Epithelial cell of esophagus (primary cell): ENCODE results near the gene LRRTM1.

Source experiments
- DNase-seq: peaks from one replicate; pipeline ENCODE4 v3.0.0; 2010; ENCODE audit warnings: low read depth
- H3K4me3 ChIP-seq: 2 replicates; pipeline ENCODE4 v1.5.1; 2011; ENCODE audit warnings: mild to moderate bottlenecking, low read length, control low read depth
- TF ChIP-seq, protein P1 (sequence below): IDR thresholded peaks from 2 replicates; pipeline ENCODE4 v1.5.1; 2011; ENCODE audit warnings: low read depth, mild to moderate bottlenecking, low read length, control low read depth, inconsistent platforms; ENCODE audit not compliant: insufficient read depth; ENCODE audit errors: missing control alignments

Gene LRRTM1, protein sequence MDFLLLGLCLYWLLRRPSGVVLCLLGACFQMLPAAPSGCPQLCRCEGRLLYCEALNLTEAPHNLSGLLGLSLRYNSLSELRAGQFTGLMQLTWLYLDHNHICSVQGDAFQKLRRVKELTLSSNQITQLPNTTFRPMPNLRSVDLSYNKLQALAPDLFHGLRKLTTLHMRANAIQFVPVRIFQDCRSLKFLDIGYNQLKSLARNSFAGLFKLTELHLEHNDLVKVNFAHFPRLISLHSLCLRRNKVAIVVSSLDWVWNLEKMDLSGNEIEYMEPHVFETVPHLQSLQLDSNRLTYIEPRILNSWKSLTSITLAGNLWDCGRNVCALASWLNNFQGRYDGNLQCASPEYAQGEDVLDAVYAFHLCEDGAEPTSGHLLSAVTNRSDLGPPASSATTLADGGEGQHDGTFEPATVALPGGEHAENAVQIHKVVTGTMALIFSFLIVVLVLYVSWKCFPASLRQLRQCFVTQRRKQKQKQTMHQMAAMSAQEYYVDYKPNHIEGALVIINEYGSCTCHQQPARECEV

DNA sequence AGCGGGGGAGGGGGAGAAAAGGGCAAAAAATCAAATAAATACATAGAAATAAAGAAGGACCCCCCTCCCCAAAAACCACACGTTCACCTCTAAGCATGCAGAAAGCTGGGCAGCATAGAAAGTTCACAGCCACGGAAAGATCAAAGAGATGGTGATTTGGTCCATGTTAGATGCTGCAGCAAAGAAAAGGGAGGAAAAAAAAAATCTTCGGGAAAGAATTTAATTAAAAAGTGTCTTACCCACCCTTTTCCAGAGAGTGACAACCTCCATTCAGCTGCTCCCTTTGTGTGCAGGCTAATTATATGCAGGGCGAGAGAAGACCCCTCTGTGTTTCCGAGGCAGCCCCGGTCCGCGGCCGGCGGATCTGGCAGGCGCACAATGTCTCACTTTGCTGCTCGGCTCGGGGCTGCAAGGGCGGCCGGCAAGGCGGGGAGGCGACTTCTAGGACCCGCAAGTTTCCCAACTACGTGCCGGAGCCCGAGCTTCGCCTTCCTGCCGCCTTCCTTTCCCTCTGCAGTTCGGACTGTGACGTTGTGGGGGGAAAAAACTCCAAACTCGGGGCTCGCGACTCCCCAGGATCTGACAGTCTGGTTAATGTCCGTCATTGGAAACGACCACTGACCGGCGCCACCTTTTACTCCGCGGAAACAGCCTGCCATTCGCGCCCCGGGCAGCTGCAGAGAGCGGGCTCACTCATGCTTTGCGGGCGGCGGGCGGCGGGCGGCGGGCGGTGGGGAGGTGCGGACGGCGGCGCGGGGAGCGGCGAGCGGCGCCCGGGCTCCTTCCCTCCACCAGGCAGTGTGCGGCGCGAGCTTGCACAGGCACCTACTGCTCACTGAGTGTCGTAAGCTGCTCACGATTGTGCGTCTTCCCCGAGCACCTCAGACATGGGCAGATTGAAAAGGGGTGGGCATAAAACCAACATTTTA is at the start of gene LRRTM1:
LRRTM1 (minus strand) TSS at position 844 of the 929 bp plus-strand sequence. CDS start 933 bp downstream, outside the sequence.
- TF ChIP-seq, protein P1, sequence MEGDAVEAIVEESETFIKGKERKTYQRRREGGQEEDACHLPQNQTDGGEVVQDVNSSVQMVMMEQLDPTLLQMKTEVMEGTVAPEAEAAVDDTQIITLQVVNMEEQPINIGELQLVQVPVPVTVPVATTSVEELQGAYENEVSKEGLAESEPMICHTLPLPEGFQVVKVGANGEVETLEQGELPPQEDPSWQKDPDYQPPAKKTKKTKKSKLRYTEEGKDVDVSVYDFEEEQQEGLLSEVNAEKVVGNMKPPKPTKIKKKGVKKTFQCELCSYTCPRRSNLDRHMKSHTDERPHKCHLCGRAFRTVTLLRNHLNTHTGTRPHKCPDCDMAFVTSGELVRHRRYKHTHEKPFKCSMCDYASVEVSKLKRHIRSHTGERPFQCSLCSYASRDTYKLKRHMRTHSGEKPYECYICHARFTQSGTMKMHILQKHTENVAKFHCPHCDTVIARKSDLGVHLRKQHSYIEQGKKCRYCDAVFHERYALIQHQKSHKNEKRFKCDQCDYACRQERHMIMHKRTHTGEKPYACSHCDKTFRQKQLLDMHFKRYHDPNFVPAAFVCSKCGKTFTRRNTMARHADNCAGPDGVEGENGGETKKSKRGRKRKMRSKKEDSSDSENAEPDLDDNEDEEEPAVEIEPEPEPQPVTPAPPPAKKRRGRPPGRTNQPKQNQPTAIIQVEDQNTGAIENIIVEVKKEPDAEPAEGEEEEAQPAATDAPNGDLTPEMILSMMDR: no peak
- DNase-seq: peak; percentile 18
- H3K4me3 ChIP-seq: no peak within 1 kb of the TSS

DNA sequence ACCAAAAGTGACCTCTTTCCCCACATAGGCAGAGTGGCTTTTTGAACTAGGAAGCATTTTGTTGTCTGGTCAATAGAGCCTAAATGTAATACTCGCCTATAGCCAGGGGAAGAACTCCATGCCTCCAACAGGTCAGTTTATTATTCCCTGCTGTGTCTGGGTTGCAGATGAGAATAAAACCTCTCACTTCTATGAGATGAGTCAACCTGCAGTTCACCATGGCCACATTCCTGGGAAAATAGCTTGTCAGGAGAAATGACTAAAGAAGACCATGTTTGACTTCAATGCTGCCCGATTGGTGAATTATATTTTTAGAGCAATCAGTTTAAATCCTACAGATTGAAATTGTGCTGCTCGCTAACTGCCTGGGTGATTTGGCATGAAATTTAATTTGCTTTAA is 46.7 kb upstream of the LRRTM1 start:
- H3K4me3 ChIP-seq: no peak overlapping the region
- no peak for DNase-seq
- TF ChIP-seq, protein P1: no peak

DNA sequence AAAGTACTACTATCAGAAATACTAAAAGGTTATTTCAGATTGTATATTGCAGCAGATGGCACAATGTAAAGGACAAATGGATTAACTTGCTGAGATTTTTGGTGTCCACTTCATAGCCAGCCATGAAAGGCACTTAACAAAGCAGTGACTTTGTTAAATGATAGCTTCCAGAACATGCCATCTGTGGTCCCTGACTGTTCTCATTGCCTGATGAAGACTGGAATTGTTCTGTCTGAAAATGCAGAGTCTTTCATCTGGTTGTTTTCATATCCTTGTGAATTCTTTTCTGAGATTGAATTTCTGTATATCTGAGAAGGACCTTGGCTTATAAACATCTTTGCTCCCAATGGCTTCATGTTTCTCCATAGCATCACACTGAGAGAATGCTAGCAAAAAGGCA is 44.4 kb upstream of the LRRTM1 start:
- no peak for DNase-seq
- no peak overlapping the region for H3K4me3 ChIP-seq
- TF ChIP-seq, protein P1: no peak

GRCh38 chr2:80348078-80348477 is 43.5 kb upstream of the LRRTM1 start:
- H3K4me3 ChIP-seq: no peak overlapping the region
- TF ChIP-seq, protein P1: no peak
- no peak for DNase-seq

GRCh38 chr2:80340022-80340421 is 35.5 kb upstream of the LRRTM1 start:
- no peak for DNase-seq
- TF ChIP-seq, protein P1: no peak

DNA sequence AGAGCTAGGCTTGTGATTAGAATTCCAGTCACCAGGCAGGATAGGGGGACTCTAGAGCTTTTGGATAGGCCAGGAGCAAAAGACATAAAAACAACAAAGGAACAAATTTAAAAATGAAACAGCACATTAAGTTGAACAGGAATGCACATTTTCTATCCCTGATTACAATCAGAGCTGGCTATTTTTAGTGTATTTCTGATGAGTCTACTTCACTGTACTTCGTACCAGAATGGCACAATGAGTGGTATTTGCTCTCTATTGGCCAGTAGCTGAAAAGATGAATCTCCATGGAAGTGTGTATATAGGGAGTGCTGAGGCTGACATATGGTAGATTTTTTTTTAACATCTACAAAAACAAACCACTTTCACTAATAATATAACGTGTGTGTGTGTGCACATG is 34.2 kb upstream of the LRRTM1 start:
- TF ChIP-seq, protein P1: no peak
- no peak for DNase-seq
- H3K4me3 ChIP-seq: no peak overlapping the region

More at GRCh38 chr2:80340022-80340421, 35.5 kb upstream of the LRRTM1 start:
- no peak overlapping the region for H3K4me3 ChIP-seq
